K562 (cell line): ENCODE data around the gene USP19. TPM values are rescaled to one million over a fixed set of nuclear protein-coding genes. Genes with fewer than 3 reads are reported as not detected.

ENCODE experiments used
- C11orf30 ChIP-seq: fragments of 450-650 bp; IDR thresholded peaks from 2 replicates; pipeline ENCODE4 v1.6.1; 2016; ENCODE audit warnings: low read depth, mild to moderate bottlenecking
- CCAR2 ChIP-seq: fragments of 200-400 bp; formaldehyde crosslinking; IDR thresholded peaks from 2 replicates; pipeline ENCODE4 v1.6.1; 2017; ENCODE audit warnings: mild to moderate bottlenecking, low read depth, low read length
- JUN ChIP-seq, 2 experiments: sonication (generic) in 1 of 2; formaldehyde crosslinking in 1 of 2; IDR thresholded peaks; 2 replicates each; pipeline versions ENCODE4 v1.6.1 to v1.8.0; 2012 to 2022; ENCODE audit warnings: borderline replicate concordance in 2 of 2, mild to moderate bottlenecking in 2 of 2, improper control_type of control experiment in 1 of 2, low read depth in 1 of 2, low read length in 1 of 2, missing genetic modification reagents in 1 of 2
- L3MBTL2 ChIP-seq: fragments of 450-650 bp; IDR thresholded peaks from 2 replicates; pipeline ENCODE4 v1.6.1; 2016; ENCODE audit warnings: mild to moderate bottlenecking, moderate library complexity
- MTA1 ChIP-seq: fragments of 450-650 bp; IDR thresholded peaks from 2 replicates; pipeline ENCODE4 v1.6.1; 2017; ENCODE audit warnings: borderline replicate concordance
- PYGO2 ChIP-seq: fragments of 450-650 bp; IDR thresholded peaks from 2 replicates; pipeline ENCODE4 v1.6.1; 2016; ENCODE audit warnings: mild to moderate bottlenecking, missing genetic modification characterization, moderate library complexity, missing compliant biosample characterization
- SMAD4 ChIP-seq: fragments of 250-450 bp; sonication (Bioruptor Pico); conservative IDR thresholded peaks from 2 replicates; pipeline ENCODE4 v1.8.0; 2021; ENCODE audit warnings: inconsistent platforms, mild to moderate bottlenecking, moderate library complexity
- STAT5B ChIP-seq: fragments of 250-450 bp; sonication (Bioruptor Pico); IDR thresholded peaks from 2 replicates; pipeline ENCODE4 v1.8.0; 2021; ENCODE audit warnings: mild to moderate bottlenecking, inconsistent platforms
- TAF9B ChIP-seq: fragments of 450-650 bp; IDR thresholded peaks from 2 replicates; pipeline ENCODE4 v1.6.1; 2018; ENCODE audit warnings: mild to moderate bottlenecking; ENCODE audit not compliant: partially characterized antibody
- TOE1 ChIP-seq, 2 experiments: fragments of 450-650 bp in 1 of 2; sonication (generic) in 1 of 2; formaldehyde crosslinking in 1 of 2; IDR thresholded peaks; 2 replicates each; pipeline versions ENCODE4 v1.7.1 to v1.8.0; 2016 to 2022; ENCODE audit warnings: borderline replicate concordance in 2 of 2, mild to moderate bottlenecking in 2 of 2, antibody characterized with exemption in 1 of 2, inconsistent platforms in 1 of 2, low read depth in 1 of 2, missing genetic modification reagents in 1 of 2, moderate library complexity in 1 of 2
- ZFX ChIP-seq: sonication (generic); formaldehyde crosslinking; IDR thresholded peaks from 2 replicates; pipeline ENCODE4 v1.8.0; 2022; ENCODE audit warnings: mild to moderate bottlenecking, missing genetic modification reagents, moderate library complexity
- polyA plus RNA-seq, 8 experiments: library from polyadenylated mRNA; depleted of rRNA in 4 of 8; stranded (reverse) in 5 of 8; unstranded in 3 of 8; fragments of >200 nt; fragmentation: Nextera tagmentation in 2 of 8; fragmentation: Illumina TruSeq in 1 of 8; extraction: Ambion mirVana in 2 of 8; extraction: Trizol in 1 of 8; gene quantifications; 2 replicates each; pipeline versions ENCODE4 v1.2.1 to v1.2.3, GENCODE V29; 2011 to 2014; ENCODE audit warnings: inconsistent platforms in 1 of 8, missing spikeins in 1 of 8
- total RNA-seq, 7 experiments: library from RNA; depleted of rRNA in 6 of 7; stranded (reverse); fragments of >200 nt in 6 of 7; fragmentation: Illumina TruSeq in 2 of 7; extraction: Trizol in 2 of 7; gene quantifications; 2 replicates each; pipeline versions ENCODE4 v1.2.1 to v1.2.3, GENCODE V29; 2011 to 2021; ENCODE audit warnings: low replicate concordance in 1 of 7
- TF ChIP-seq, protein P1 (sequence below): fragments of 450-650 bp; IDR thresholded peaks from 2 replicates; pipeline ENCODE4 v1.6.1; 2014; ENCODE audit warnings: low read depth, mild to moderate bottlenecking, moderate library complexity, borderline replicate concordance
- TF ChIP-seq, protein P2 (sequence below): fragments of 250-450 bp; sonication (Bioruptor Pico); IDR thresholded peaks from 2 replicates; pipeline ENCODE4 v1.5.0; 2021
- TF ChIP-seq, protein P3 (sequence below): sonication (generic); formaldehyde crosslinking; IDR thresholded peaks from 2 replicates; pipeline ENCODE4 v1.8.1; 2023; ENCODE audit warnings: mild to moderate bottlenecking, missing genetic modification reagents, moderate library complexity
- TF ChIP-seq, protein P4 (sequence below): fragments of 150-350 bp; conservative IDR thresholded peaks from 2 replicates; pipeline ENCODE4 v1.6.1; 2014; ENCODE audit warnings: low read length

USP19 gene
- total and polyA plus RNA-seq, 9 of the 15 experiments (the other 6 are each of a cell fraction or from before 2014, with no cell fraction given) = 0.24 to 65.9 (median 36.9) TPM

DNA sequence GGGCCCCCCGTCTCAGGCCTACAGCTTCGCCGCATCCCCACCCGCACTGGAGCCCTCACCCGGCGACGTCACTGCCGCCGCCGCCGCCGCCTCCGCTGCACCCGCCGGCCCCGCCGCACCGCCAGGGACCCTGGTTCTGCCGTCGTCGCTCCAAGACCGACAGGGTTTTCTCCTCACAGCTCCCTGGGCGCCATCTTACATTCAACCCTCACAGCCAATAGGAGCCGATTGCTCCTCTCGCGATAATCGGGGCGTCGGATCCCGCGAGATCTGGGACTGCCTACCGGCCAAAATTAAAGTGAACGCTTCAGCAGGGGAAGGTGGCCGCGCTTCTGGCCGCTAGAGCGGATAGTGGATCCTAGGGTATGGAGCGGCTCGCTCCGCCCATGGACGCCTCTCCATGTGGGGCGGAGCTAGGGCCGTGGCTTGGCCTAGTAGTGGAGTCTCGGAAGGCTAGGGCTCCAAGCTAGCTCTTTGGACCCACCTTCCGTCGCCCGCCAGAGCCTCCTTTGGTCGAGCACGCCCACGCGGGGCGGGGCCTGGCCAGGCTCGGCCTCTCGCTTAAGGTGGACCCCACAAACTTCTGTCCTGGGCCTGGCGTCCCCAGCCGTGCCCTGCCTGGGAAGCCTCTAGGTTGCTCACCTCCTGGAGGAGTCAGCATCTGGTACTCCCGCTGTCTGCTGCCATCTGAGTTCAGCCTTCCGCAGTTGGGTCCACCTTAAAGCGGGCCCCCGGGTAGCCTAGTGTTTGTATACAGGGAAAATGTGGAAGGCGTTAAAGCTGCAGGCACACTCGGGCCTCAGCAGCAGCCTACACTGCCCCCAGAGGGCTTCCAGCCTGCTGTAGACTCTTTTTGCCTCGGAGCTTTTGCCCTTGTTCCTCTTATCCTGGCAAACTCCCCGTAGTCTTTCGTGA lies 26.5 kb downstream of the USP19 start, which contains the start of gene QRICH1 (continued):
- TF ChIP-seq, protein P1, sequence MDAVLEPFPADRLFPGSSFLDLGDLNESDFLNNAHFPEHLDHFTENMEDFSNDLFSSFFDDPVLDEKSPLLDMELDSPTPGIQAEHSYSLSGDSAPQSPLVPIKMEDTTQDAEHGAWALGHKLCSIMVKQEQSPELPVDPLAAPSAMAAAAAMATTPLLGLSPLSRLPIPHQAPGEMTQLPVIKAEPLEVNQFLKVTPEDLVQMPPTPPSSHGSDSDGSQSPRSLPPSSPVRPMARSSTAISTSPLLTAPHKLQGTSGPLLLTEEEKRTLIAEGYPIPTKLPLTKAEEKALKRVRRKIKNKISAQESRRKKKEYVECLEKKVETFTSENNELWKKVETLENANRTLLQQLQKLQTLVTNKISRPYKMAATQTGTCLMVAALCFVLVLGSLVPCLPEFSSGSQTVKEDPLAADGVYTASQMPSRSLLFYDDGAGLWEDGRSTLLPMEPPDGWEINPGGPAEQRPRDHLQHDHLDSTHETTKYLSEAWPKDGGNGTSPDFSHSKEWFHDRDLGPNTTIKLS = peak; percentile 98
- peak; percentile 32; the same call in 1 of the 2 replicates for TF ChIP-seq SMAD4 (CRISPR knock-in tag)
- TF ChIP-seq C11orf30 = peak; percentile 91
- peak; percentile 77 for TF ChIP-seq TAF9B
- no peak for TF ChIP-seq STAT5B
- TF ChIP-seq L3MBTL2 = peak; percentile 5; the same call in 1 of the 2 replicates
- TF ChIP-seq, protein P2, sequence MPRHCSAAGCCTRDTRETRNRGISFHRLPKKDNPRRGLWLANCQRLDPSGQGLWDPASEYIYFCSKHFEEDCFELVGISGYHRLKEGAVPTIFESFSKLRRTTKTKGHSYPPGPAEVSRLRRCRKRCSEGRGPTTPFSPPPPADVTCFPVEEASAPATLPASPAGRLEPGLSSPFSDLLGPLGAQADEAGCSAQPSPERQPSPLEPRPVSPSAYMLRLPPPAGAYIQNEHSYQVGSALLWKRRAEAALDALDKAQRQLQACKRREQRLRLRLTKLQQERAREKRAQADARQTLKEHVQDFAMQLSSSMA (CRISPR knock-in tag) = no peak
- peak; percentile 95 for TF ChIP-seq TOE1 (IDR thresholded peaks at IDR 0.05; ENCODE audit: borderline replicate concordance)
- peak; percentile 85; the same call in 1 of the 2 replicates for TF ChIP-seq TOE1 (CRISPR knock-in tag; IDR thresholded peaks at IDR 0.05; ENCODE audit: borderline replicate concordance, low read depth)
- TF ChIP-seq JUN (IDR thresholded peaks at IDR 0.05; ENCODE audit: borderline replicate concordance, low read depth, low read length) = 0 out of 2 replicates have a peak, but pooled peaks have one; percentile 20
- TF ChIP-seq JUN (CRISPR knock-in tag; IDR thresholded peaks at IDR 0.05; ENCODE audit: borderline replicate concordance) = no peak
- no peak for TF ChIP-seq PYGO2 (tag)
- TF ChIP-seq CCAR2 = no peak
- peak; percentile 88 for TF ChIP-seq ZFX (CRISPR knock-in tag)
- TF ChIP-seq, protein P3, sequence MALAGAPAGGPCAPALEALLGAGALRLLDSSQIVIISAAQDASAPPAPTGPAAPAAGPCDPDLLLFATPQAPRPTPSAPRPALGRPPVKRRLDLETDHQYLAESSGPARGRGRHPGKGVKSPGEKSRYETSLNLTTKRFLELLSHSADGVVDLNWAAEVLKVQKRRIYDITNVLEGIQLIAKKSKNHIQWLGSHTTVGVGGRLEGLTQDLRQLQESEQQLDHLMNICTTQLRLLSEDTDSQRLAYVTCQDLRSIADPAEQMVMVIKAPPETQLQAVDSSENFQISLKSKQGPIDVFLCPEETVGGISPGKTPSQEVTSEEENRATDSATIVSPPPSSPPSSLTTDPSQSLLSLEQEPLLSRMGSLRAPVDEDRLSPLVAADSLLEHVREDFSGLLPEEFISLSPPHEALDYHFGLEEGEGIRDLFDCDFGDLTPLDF (CRISPR knock-in tag) = no peak; the same call in 1 of the 2 replicates
- no peak for TF ChIP-seq MTA1
- TF ChIP-seq, protein P4, sequence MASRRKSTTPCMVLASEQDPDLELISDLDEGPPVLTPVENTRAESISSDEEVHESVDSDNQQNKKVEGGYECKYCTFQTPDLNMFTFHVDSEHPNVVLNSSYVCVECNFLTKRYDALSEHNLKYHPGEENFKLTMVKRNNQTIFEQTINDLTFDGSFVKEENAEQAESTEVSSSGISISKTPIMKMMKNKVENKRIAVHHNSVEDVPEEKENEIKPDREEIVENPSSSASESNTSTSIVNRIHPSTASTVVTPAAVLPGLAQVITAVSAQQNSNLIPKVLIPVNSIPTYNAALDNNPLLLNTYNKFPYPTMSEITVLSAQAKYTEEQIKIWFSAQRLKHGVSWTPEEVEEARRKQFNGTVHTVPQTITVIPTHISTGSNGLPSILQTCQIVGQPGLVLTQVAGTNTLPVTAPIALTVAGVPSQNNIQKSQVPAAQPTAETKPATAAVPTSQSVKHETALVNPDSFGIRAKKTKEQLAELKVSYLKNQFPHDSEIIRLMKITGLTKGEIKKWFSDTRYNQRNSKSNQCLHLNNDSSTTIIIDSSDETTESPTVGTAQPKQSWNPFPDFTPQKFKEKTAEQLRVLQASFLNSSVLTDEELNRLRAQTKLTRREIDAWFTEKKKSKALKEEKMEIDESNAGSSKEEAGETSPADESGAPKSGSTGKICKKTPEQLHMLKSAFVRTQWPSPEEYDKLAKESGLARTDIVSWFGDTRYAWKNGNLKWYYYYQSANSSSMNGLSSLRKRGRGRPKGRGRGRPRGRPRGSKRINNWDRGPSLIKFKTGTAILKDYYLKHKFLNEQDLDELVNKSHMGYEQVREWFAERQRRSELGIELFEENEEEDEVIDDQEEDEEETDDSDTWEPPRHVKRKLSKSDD = peak; percentile 100
- TF ChIP-seq, all 486 proteins: peak for 106
